Measurements from ENCODE around the gene TLDC2.
A peak's percentile ranks its signal among the peaks of the same experiment; 100 is the strongest.

The TLDC2 gene

DNA sequence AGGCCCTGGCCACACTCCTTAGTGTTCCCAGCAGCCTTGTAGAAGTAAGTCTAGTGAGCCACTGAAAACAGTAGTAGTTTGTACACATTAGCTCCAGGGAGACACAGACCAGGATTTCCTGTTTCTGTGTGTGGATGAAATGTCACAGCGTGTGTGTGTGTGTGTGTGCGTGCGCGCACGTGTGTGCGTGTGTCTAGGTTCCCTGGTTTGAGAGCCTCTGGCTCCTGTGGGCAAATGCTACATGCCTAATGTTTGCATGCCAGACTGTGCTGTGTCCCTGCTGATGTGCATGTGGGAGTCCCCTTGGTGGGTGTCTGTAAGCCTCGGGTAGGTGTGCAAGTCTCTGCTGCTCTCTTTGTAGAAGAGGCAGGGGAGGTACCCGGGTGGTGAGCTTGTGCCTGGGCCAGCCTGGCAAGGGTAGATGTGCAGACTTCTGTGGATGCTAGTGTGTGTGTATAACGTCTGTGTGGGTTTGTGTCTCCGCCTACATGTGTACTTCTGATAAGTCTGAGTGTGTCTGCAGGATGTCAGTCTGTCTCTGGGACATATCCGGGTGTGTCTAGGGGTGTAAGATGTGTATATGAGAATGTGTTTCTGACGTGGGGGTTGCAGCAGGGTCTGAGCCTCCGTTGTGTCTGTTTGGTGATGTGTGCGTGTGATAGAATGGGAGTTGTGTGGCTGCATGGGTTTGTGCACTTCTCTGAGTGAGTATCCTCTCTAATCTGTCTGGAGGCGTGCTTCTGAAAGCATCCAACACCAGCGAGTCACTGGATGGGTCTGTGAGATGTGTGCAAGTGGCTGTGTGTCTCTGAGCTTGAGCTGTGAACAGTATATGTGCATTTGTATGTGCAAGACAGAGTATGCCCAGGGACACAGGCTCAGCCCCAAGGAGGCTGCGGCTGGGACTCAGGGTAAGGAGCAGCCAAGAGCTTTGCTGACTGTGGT is 19.0 kb upstream of the TLDC2 start:
- TF ChIP-seq, protein P1, sequence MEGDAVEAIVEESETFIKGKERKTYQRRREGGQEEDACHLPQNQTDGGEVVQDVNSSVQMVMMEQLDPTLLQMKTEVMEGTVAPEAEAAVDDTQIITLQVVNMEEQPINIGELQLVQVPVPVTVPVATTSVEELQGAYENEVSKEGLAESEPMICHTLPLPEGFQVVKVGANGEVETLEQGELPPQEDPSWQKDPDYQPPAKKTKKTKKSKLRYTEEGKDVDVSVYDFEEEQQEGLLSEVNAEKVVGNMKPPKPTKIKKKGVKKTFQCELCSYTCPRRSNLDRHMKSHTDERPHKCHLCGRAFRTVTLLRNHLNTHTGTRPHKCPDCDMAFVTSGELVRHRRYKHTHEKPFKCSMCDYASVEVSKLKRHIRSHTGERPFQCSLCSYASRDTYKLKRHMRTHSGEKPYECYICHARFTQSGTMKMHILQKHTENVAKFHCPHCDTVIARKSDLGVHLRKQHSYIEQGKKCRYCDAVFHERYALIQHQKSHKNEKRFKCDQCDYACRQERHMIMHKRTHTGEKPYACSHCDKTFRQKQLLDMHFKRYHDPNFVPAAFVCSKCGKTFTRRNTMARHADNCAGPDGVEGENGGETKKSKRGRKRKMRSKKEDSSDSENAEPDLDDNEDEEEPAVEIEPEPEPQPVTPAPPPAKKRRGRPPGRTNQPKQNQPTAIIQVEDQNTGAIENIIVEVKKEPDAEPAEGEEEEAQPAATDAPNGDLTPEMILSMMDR (IDR thresholded peaks at IDR 0.05; ENCODE audit: control insufficient read depth, insufficient read depth, low read depth, low read length, missing control alignments) = no peak
- no peak for DNase-seq (ENCODE audit: low read depth)
- H3K4me3 ChIP-seq (ENCODE audit: control insufficient read depth, low read depth, low read length) = no peak overlapping the region

DNA sequence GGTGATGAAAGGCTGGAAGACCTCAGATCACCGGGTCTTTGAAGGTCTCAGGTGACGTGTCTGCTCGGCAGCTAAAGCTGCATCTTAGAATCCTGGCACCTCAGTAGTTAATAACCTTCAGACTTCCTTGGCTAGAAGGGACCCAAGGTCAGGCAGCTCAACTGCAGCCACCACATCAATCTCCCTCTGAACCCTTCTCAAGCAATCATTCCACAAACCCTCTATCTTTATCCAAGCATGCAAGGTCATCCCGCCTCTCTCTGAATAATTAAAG is 16.7 kb upstream of the TLDC2 start:
- TF ChIP-seq, protein P1 (IDR thresholded peaks at IDR 0.05; ENCODE audit: control insufficient read depth, insufficient read depth, low read depth, low read length, missing control alignments) = no peak
- no peak for DNase-seq (ENCODE audit: low read depth)
- H3K4me3 ChIP-seq (ENCODE audit: control insufficient read depth, low read depth, low read length) = no peak overlapping the region

DNA sequence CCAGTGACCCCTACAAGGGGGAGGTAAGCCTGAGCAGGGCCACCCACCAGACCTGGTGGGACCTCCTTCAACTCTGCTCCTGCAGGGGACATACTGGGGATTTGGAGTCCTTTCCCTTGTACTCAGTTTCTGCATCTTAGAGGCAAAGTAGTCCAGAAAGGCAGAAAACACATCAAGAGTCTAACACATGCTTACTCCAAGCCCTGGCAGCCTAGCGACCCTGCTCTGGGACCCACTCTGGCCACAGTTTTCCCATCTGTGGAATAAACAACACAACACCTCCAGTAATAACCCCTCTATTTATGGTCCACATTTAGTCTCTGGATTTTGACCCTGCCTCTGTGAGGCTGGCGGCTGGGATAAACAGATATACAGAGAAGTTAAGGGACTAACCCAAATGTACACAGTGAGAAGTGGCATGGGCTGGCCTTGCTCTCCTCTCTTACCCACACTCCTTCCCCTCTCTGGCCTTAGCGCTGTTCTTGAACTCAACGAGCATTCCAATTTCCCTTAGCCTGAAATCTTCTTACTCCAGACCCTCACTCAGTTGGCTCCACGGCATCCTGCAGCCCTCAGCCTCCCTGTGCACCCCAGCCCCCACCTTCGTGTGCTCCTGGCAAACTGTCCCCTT is 16.1 kb upstream of the TLDC2 start:
- H3K4me3 ChIP-seq (ENCODE audit: control insufficient read depth, low read depth, low read length) = no peak overlapping the region
- TF ChIP-seq, protein P1 (IDR thresholded peaks at IDR 0.05; ENCODE audit: control insufficient read depth, insufficient read depth, low read depth, low read length, missing control alignments) = no peak

DNA sequence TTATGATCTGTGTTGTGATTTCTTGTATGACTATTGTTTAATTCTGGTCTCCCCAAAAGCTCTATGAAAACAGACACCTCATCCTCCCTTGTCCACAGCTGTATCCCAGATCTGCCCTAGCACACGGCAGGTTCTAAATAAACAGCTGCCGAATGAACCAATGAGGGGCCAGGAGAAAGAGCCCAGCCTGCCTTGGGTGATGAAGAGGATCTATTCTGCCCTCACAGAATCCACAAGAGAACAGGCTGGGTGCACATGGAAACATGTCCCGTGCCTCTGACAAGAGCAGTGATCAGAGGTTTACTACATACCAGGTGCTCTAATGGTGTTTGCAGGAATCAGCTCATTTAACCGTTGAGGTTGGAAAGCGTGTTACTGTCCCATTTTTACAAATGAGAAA is 15.6 kb upstream of the TLDC2 start:
- no peak for DNase-seq (ENCODE audit: low read depth)
- H3K4me3 ChIP-seq (ENCODE audit: control insufficient read depth, low read depth, low read length) = no peak overlapping the region
- TF ChIP-seq, protein P1 (IDR thresholded peaks at IDR 0.05; ENCODE audit: control insufficient read depth, insufficient read depth, low read depth, low read length, missing control alignments) = no peak

More for the DNA sequence above, 16.1 kb upstream of the TLDC2 start:
- DNase-seq (ENCODE audit: low read depth) = no peak

DNA sequence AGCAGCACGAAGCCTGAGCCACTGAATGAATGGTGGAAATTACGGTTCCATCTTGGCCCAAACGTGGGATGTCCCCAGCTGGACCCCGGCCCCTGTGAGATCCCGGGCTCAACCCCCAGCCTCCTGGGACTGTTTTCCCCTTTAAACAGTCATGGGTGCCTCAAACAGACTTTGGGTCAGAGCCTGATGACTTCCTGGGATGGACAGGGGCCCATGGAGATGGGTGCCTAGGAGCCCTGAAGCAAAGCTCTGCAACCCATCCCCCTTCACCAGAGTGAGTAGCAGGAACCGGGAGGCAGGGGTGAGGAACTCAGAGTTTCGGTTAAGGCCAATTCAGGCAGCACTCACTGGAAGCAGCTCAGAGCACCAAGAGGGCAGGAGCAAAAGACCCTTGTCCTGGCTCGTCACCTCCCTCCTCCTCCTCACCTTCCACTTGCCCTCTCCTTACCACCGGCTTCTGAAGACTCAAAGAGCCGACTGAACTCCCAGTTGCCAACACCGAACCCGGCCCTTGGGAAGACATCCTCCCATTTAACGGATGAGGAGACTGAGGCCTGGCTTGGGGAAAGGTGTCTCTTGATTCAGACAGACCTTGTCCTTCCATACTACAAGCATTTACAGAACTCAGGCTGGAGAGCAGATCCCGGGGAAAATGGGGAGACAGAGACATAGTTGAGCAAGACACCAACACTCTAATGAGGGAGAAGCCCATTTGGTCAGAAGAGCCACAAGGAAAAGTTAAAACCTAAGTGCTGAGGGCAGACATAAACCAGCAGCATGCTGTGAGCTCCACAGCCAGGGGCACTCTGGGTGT is 14.9 kb upstream of the TLDC2 start:
- no peak for DNase-seq (ENCODE audit: low read depth)
- TF ChIP-seq, protein P1 (IDR thresholded peaks at IDR 0.05; ENCODE audit: control insufficient read depth, insufficient read depth, low read depth, low read length, missing control alignments) = no peak
- peak overlapping the region; percentile 56 for H3K4me3 ChIP-seq (ENCODE audit: control insufficient read depth, low read depth, low read length)

DNA sequence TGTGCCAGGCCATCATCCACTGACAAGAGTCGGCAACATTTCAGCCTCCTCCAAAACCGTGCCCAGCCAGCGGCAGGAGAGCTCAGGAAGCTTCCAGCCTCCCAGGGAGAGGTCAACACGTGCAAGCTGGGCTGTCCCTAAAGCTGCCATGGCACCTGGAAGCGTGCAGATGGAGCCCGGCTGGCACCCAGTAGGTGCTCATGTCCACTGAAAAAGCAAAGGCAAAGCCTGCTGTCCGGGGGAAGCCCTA is 14.4 kb upstream of the TLDC2 start:
- peak overlapping the region; percentile 56 for H3K4me3 ChIP-seq (ENCODE audit: control insufficient read depth, low read depth, low read length)
- TF ChIP-seq, protein P1 (IDR thresholded peaks at IDR 0.05; ENCODE audit: control insufficient read depth, insufficient read depth, low read depth, low read length, missing control alignments) = no peak
- no peak for DNase-seq (ENCODE audit: low read depth)
